HL-60 (cell line): ENCODE data around the gene DOCK1.

Experiments used
- DNase-seq, 2 experiments: peaks; one replicate each; pipeline ENCODE4 v3.0.0-alpha.2; 2010 to 2020; ENCODE audit warnings: low read depth in 1 of 2, low spot score in 1 of 2
- H3K27ac ChIP-seq: fragments of 250-450 bp; sonication (Bioruptor Pico); replicated peaks from 2 replicates; pipeline ENCODE4 v1.5.1; 2020; ENCODE audit warnings: mild to moderate bottlenecking, moderate library complexity
- H3K27me3 ChIP-seq: fragments of 250-450 bp; sonication (Bioruptor Pico); 2 replicates; pipeline ENCODE4 v1.5.1; 2021; ENCODE audit warnings: mild to moderate bottlenecking, moderate library complexity; ENCODE audit not compliant: insufficient read depth, poor library complexity, severe bottlenecking
- H3K4me3 ChIP-seq: replicated peaks from 2 replicates; pipeline ENCODE4 v1.5.1; 2011; ENCODE audit warnings: mild to moderate bottlenecking, control low read depth, low read length; ENCODE audit not compliant: insufficient read depth
- GABPA ChIP-seq: IDR thresholded peaks from 2 replicates; pipeline ENCODE4 v1.6.1; 2012; ENCODE audit warnings: low read depth
- POLR2AphosphoS5 ChIP-seq: IDR thresholded peaks from 2 replicates; pipeline ENCODE4 v1.6.1; 2012; ENCODE audit warnings: low read depth
- REST ChIP-seq: IDR thresholded peaks from 2 replicates; pipeline ENCODE4 v1.6.1; 2012; ENCODE audit warnings: low read depth; ENCODE audit not compliant: insufficient replicate concordance
- SPI1 ChIP-seq: IDR thresholded peaks from 2 replicates; pipeline ENCODE4 v1.6.1; 2012; ENCODE audit warnings: low read depth, mild to moderate bottlenecking, borderline replicate concordance
- TF ChIP-seq, protein P1 (sequence below): IDR thresholded peaks from one replicate; pipeline ENCODE4 v1.5.1; 2011; ENCODE audit warnings: low read length, control low read depth, inconsistent platforms; ENCODE audit not compliant: insufficient read depth

The DOCK1 gene

DNA sequence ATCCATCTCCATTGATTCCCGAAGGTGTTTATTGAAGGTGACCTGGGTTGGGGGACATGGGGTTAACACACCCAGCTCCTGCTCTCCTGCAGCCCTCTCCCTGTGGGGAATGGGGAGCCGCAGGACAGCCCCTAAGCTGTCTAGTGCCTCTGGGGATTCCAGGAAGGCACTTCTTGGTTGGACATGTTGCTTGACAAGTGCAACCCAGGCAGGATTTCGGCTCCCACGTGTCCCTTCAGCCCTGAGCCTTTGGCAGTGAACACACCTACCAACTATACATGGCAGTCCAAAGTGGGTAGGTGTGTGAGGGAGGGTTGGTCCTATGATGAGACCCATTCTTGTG is 43.9 kb downstream of the DOCK1 start:
- TF ChIP-seq REST: no peak
- no peak for TF ChIP-seq SPI1
- TF ChIP-seq, protein P1, sequence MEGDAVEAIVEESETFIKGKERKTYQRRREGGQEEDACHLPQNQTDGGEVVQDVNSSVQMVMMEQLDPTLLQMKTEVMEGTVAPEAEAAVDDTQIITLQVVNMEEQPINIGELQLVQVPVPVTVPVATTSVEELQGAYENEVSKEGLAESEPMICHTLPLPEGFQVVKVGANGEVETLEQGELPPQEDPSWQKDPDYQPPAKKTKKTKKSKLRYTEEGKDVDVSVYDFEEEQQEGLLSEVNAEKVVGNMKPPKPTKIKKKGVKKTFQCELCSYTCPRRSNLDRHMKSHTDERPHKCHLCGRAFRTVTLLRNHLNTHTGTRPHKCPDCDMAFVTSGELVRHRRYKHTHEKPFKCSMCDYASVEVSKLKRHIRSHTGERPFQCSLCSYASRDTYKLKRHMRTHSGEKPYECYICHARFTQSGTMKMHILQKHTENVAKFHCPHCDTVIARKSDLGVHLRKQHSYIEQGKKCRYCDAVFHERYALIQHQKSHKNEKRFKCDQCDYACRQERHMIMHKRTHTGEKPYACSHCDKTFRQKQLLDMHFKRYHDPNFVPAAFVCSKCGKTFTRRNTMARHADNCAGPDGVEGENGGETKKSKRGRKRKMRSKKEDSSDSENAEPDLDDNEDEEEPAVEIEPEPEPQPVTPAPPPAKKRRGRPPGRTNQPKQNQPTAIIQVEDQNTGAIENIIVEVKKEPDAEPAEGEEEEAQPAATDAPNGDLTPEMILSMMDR: no peak
- no peak for TF ChIP-seq POLR2AphosphoS5
- no peak for TF ChIP-seq GABPA
- no peak for DNase-seq
- no peak overlapping the region for H3K27ac ChIP-seq
- no peaks in the 10 kb centered on the region for H3K27me3 ChIP-seq
- no peak overlapping the region for H3K4me3 ChIP-seq

DNA sequence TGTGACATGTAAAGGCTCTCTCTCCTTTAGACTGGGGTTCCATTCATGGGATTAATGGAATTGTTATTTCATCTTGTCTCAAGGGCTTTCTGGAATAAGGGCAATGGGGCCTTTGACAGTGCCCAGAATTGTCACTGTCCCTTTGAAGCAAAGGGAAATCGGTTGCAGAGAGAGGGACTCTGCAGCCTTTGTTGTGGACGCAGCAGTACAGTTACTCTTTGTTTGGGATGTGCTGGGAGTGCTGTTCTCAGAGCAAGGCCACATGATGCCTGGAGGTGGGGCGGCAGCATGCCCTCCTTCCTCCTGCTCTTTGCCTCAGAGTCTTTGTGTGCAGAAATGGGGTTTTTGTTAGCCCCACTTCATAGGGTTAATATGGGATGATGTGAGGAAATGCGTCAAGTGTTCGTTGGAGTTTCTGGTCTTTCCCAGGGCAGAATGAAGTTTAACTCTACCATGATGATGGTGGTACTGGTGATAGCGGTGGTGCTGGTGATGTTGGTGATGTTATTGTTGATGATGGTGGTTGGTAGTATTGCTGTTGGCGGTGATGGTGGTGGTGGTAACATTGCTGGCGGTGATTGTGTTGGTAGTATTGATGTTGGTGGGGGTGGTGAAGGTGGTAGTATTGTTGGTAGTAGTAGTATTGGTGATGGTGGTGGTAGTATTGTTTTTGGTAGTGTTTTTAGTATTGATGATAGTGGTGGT is 45.3 kb downstream of the DOCK1 start:
- TF ChIP-seq GABPA: no peak
- TF ChIP-seq REST: no peak
- no peak for TF ChIP-seq SPI1
- TF ChIP-seq, protein P1: no peak
- TF ChIP-seq POLR2AphosphoS5: no peak
- Histone ChIP-seq H3K4me3 (no peak overlapping the region), H3K27ac (no peak overlapping the region), H3K27me3 (no peaks in the 10 kb centered on the region)
- no peak for DNase-seq

- DNase-seq: no peak
- no peak for TF ChIP-seq GABPA
- TF ChIP-seq SPI1: no peak
- TF ChIP-seq, protein P1: no peak
- no peak for TF ChIP-seq POLR2AphosphoS5
- no peak for TF ChIP-seq REST
- Histone ChIP-seq H3K27me3 (no peaks in the 10 kb centered on the region), H3K27ac (no peak overlapping the region), H3K4me3 (no peak overlapping the region)
Observed at GRCh38 chr10:126953886-126954285, 48.7 kb downstream of the DOCK1 start.
